ENCODE results near the gene FBXL7.

- TF ChIP-seq, protein P1, sequence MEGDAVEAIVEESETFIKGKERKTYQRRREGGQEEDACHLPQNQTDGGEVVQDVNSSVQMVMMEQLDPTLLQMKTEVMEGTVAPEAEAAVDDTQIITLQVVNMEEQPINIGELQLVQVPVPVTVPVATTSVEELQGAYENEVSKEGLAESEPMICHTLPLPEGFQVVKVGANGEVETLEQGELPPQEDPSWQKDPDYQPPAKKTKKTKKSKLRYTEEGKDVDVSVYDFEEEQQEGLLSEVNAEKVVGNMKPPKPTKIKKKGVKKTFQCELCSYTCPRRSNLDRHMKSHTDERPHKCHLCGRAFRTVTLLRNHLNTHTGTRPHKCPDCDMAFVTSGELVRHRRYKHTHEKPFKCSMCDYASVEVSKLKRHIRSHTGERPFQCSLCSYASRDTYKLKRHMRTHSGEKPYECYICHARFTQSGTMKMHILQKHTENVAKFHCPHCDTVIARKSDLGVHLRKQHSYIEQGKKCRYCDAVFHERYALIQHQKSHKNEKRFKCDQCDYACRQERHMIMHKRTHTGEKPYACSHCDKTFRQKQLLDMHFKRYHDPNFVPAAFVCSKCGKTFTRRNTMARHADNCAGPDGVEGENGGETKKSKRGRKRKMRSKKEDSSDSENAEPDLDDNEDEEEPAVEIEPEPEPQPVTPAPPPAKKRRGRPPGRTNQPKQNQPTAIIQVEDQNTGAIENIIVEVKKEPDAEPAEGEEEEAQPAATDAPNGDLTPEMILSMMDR (IDR thresholded peaks at IDR 0.05), result no peak
- TF ChIP-seq EZH2 (IDR thresholded peaks at IDR 0.05), result no peak
Measured at GRCh38 chr5:15933259-15934207, 433.6 kb downstream of the FBXL7 start.
